GM12872 (cell line): Measurements from ENCODE around the gene ZC2HC1B.

Experiments
- CTCF ChIP-seq: IDR thresholded peaks from 3 replicates; pipeline ENCODE4 v1.5.1; 2011; ENCODE audit warnings: low read depth, mild to moderate bottlenecking, low read length, moderate library complexity; ENCODE audit not compliant: insufficient read depth

Gene ZC2HC1B

GRCh38 chr6:143971482-143972205, 107.4 kb downstream of the ZC2HC1B start:
- TF ChIP-seq CTCF, result no peak

- no peak for TF ChIP-seq CTCF
Observed at GRCh38 chr6:143973097-143973966, 109.1 kb downstream of the ZC2HC1B start.

GRCh38 chr6:143974089-143974488, 109.8 kb downstream of the ZC2HC1B start:
- TF ChIP-seq CTCF, result no peak

GRCh38 chr6:143976806-143977349, 112.6 kb downstream of the ZC2HC1B start:
- no peak for TF ChIP-seq CTCF

GRCh38 chr6:143980921-143981320, 116.6 kb downstream of the ZC2HC1B start:
- no peak for TF ChIP-seq CTCF

GRCh38 chr6:143982968-143983367, 118.7 kb downstream of the ZC2HC1B start:
- no peak for TF ChIP-seq CTCF

- no peak for TF ChIP-seq CTCF
Observed at GRCh38 chr6:143984666-143985065, 120.4 kb downstream of the ZC2HC1B start.
